SK-N-SH treated with all-trans-retinoic acid at 6 μM for 48 hours (cell line): ENCODE results near the gene ATP9A.

Experiments used
- ZNF70 ChIP-seq: fragments of 450-650 bp; formaldehyde crosslinking; IDR thresholded peaks from 2 replicates; pipeline ENCODE4 v1.5.0; 2020; ENCODE audit warnings: mild to moderate bottlenecking, moderate library complexity
- TF ChIP-seq, protein P1 (sequence below): fragments of 250-450 bp; sonication (Bioruptor Pico); IDR thresholded peaks from 2 replicates; pipeline ENCODE4 v1.8.0; 2021; ENCODE audit warnings: low read depth, mild to moderate bottlenecking, moderate library complexity, borderline replicate concordance
- TF ChIP-seq, protein P2 (sequence below): fragments of 250-450 bp; sonication (Bioruptor Pico); IDR thresholded peaks from 2 replicates; pipeline ENCODE4 v1.5.0; 2020; ENCODE audit warnings: mild to moderate bottlenecking, moderate library complexity

GRCh38 chr20:51792960-51793359, 24.8 kb upstream of the ATP9A start:
- no peak for TF ChIP-seq ZNF70
- TF ChIP-seq, protein P1, sequence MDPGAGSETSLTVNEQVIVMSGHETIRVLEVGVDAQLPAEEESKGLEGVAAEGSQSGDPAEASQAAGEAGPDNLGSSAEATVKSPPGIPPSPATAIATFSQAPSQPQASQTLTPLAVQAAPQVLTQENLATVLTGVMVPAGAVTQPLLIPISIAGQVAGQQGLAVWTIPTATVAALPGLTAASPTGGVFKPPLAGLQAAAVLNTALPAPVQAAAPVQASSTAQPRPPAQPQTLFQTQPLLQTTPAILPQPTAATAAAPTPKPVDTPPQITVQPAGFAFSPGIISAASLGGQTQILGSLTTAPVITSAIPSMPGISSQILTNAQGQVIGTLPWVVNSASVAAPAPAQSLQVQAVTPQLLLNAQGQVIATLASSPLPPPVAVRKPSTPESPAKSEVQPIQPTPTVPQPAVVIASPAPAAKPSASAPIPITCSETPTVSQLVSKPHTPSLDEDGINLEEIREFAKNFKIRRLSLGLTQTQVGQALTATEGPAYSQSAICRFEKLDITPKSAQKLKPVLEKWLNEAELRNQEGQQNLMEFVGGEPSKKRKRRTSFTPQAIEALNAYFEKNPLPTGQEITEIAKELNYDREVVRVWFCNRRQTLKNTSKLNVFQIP (CRISPR knock-in tag), result no peak
- TF ChIP-seq, protein P2, sequence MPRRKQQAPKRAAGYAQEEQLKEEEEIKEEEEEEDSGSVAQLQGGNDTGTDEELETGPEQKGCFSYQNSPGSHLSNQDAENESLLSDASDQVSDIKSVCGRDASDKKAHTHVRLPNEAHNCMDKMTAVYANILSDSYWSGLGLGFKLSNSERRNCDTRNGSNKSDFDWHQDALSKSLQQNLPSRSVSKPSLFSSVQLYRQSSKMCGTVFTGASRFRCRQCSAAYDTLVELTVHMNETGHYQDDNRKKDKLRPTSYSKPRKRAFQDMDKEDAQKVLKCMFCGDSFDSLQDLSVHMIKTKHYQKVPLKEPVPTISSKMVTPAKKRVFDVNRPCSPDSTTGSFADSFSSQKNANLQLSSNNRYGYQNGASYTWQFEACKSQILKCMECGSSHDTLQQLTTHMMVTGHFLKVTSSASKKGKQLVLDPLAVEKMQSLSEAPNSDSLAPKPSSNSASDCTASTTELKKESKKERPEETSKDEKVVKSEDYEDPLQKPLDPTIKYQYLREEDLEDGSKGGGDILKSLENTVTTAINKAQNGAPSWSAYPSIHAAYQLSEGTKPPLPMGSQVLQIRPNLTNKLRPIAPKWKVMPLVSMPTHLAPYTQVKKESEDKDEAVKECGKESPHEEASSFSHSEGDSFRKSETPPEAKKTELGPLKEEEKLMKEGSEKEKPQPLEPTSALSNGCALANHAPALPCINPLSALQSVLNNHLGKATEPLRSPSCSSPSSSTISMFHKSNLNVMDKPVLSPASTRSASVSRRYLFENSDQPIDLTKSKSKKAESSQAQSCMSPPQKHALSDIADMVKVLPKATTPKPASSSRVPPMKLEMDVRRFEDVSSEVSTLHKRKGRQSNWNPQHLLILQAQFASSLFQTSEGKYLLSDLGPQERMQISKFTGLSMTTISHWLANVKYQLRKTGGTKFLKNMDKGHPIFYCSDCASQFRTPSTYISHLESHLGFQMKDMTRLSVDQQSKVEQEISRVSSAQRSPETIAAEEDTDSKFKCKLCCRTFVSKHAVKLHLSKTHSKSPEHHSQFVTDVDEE (CRISPR knock-in tag), result no peak
